DND-41 (cell line): ENCODE results near the gene MT1G.
"Not testable (repeated sequence)": the region's sequence is repeated elsewhere in the genome, so short reads cannot be mapped to it uniquely, and the experiment has no call there.

Source experiments
- ATAC-seq: fragments of 200-7000 bp; cut with Tn5 transposase; 3 replicates; pipeline ENCODE4 v1.9.1; 2021; ENCODE audit warnings: low read depth; ENCODE audit not compliant: insufficient read depth
- DNase-seq: peaks from one replicate; pipeline ENCODE4 v3.0.0-alpha.2; 2020
- H2AFZ ChIP-seq: 2 replicates; pipeline ENCODE4 v1.6.0; 2012; ENCODE audit warnings: low read depth, low read length
- H3K27ac ChIP-seq: 2 replicates; pipeline ENCODE4 v1.5.1; 2012; ENCODE audit warnings: low read length, inconsistent platforms
- H3K27me3 ChIP-seq: fragments of 200-600 bp; sonication (generic); 2 replicates; pipeline ENCODE4 v1.6.0; 2012; ENCODE audit warnings: low read length, mild to moderate bottlenecking, inconsistent platforms; ENCODE audit not compliant: insufficient read depth, poor library complexity
- H3K36me3 ChIP-seq: 2 replicates; pipeline ENCODE4 v1.5.1; 2012; ENCODE audit warnings: low read length, inconsistent platforms; ENCODE audit not compliant: insufficient read depth
- H3K4me1 ChIP-seq: 2 replicates; pipeline ENCODE4 v1.5.1; 2012; ENCODE audit warnings: mild to moderate bottlenecking, low read length; ENCODE audit not compliant: insufficient read depth
- H3K4me2 ChIP-seq: 2 replicates; pipeline ENCODE4 v1.6.0; 2012; ENCODE audit warnings: mild to moderate bottlenecking, moderate library complexity, low read length, inconsistent platforms; ENCODE audit not compliant: insufficient read depth
- H3K4me3 ChIP-seq, 2 experiments: fragments of 200-600 bp in 1 of 2; shearing (Covaris generic) in 1 of 2; 2 replicates each; pipeline ENCODE4 v1.5.1; 2012 to 2016; ENCODE audit warnings: inconsistent platforms in 2 of 2, low read length in 2 of 2, mild to moderate bottlenecking in 2 of 2, low read depth in 1 of 2, moderate library complexity in 1 of 2
- H3K79me2 ChIP-seq: 2 replicates; pipeline ENCODE4 v1.6.0; 2012; ENCODE audit warnings: low read length, inconsistent platforms; ENCODE audit not compliant: insufficient read depth
- H3K9ac ChIP-seq: 2 replicates; pipeline ENCODE4 v1.6.0; 2012; ENCODE audit warnings: low read depth, mild to moderate bottlenecking, inconsistent platforms, low read length, moderate library complexity
- H3K9me3 ChIP-seq: 2 replicates; pipeline ENCODE4 v1.5.1; 2012; ENCODE audit warnings: low read length, moderate library complexity, mild to moderate bottlenecking, inconsistent platforms; ENCODE audit not compliant: insufficient read depth, severe bottlenecking
- H4K20me1 ChIP-seq: 2 replicates; pipeline ENCODE4 v1.6.0; 2012; ENCODE audit warnings: low read length; ENCODE audit not compliant: insufficient read depth
- EZH2 ChIP-seq: IDR thresholded peaks from 3 replicates; pipeline ENCODE4 v1.6.1; 2012; ENCODE audit warnings: borderline replicate concordance, low read depth, mild to moderate bottlenecking, moderate library complexity, low read length, inconsistent platforms; ENCODE audit not compliant: severe bottlenecking
- TF ChIP-seq, protein P1 (sequence below): IDR thresholded peaks from 2 replicates; pipeline ENCODE4 v1.5.1; 2012; ENCODE audit warnings: borderline replicate concordance, low read length, moderate library complexity, mild to moderate bottlenecking; ENCODE audit not compliant: poor library complexity, severe bottlenecking; ENCODE audit errors: extremely low read depth

MT1G gene

DNA sequence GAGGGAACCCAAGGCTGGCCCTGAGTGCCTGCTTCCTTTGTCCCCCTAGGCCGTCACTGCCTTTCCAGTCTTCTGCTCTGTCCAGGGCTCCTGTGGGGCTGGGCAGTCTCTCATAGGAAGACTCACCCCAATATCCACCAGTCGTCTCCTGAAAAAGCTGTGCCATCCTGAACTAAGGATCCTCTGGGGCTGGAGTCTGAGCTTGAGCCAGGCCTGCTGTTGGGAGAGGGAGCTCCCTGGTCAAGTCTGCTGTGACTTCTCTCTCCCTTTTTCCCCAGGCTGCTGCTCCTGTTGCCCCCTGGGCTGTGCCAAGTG, 2.7 kb upstream of the MT1G start:
- ATAC-seq: no peak
- Histone ChIP-seq H3K27me3 (peaks cover 40% of the 10 kb centered on the region), H3K4me2 (no peak overlapping the region)

DNA sequence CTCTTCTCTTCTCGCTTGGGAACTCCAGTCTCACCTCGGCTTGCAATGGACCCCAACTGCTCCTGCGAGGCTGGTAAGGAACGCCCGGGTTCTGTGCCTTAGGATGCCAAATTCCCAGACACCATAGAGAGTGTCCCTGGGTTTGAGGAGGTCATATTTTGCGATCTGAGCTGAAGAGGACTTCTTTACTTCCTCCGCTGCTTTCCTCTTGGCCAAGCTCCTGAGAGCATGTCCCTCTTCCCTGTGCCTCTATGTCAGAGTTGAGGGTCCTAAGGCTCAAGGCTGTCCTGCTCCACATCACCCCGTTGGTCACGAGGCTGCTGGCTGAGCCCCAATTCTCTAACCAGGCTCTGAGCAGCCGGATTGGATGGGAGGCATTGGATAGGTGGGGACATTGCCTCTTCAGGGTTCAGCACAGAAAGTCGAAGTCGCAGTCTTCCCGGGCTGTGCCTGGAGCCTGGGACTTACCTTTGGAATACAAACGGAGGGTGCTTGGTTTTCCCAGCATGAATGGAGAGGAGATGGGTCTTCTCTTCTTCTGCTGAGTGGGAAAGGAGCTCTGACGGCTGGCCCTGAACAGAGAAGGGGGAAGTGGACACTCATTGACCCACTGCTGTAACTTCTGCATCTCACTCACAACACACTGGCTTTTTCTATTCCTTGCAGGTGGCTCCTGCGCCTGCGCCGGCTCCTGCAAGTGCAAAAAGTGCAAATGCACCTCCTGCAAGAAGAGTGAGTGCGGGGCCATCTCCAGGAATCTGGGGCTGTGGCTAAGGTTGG, 2.2 kb upstream of the MT1G start:
- no peak overlapping the region for H3K4me3 ChIP-seq
- H2AFZ ChIP-seq: no peak overlapping the region
- H3K9ac ChIP-seq: no peak overlapping the region
- H3K79me2 ChIP-seq: no peaks in the 10 kb centered on the region
- no peaks in the 10 kb centered on the region for H4K20me1 ChIP-seq
- H3K27me3 ChIP-seq: peaks cover 40% of the 10 kb centered on the region
- no peak overlapping the region for H3K27ac ChIP-seq
- no peaks in the 10 kb centered on the region for H3K4me1 ChIP-seq
- no peak for DNase-seq
- no peak overlapping the region for H3K4me2 ChIP-seq
- H3K36me3 ChIP-seq: no peaks in the 10 kb centered on the region
- TF ChIP-seq, protein P1, sequence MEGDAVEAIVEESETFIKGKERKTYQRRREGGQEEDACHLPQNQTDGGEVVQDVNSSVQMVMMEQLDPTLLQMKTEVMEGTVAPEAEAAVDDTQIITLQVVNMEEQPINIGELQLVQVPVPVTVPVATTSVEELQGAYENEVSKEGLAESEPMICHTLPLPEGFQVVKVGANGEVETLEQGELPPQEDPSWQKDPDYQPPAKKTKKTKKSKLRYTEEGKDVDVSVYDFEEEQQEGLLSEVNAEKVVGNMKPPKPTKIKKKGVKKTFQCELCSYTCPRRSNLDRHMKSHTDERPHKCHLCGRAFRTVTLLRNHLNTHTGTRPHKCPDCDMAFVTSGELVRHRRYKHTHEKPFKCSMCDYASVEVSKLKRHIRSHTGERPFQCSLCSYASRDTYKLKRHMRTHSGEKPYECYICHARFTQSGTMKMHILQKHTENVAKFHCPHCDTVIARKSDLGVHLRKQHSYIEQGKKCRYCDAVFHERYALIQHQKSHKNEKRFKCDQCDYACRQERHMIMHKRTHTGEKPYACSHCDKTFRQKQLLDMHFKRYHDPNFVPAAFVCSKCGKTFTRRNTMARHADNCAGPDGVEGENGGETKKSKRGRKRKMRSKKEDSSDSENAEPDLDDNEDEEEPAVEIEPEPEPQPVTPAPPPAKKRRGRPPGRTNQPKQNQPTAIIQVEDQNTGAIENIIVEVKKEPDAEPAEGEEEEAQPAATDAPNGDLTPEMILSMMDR: no peak
- no peak for TF ChIP-seq EZH2
- ATAC-seq: no peak
- no peaks in the 10 kb centered on the region for H3K9me3 ChIP-seq

More for the DNA sequence above, 2.7 kb upstream of the MT1G start:
- H3K4me1 ChIP-seq: no peaks in the 10 kb centered on the region
- H3K9me3 ChIP-seq: no peaks in the 10 kb centered on the region
- no peaks in the 10 kb centered on the region for H4K20me1 ChIP-seq
- H3K79me2 ChIP-seq: no peaks in the 10 kb centered on the region
- no peak overlapping the region for H3K9ac ChIP-seq
- TF ChIP-seq, protein P1: no peak
- no peak for TF ChIP-seq EZH2
- H3K4me3 ChIP-seq: no peak overlapping the region
- no peak overlapping the region for H2AFZ ChIP-seq
- no peak overlapping the region for H3K27ac ChIP-seq
- no peak for DNase-seq
- H3K36me3 ChIP-seq: no peaks in the 10 kb centered on the region

- H3K27ac ChIP-seq: no peak within 1 kb of the TSS
- H3K36me3 ChIP-seq: no peaks in the 10 kb centered on the region
- no peak within 1 kb of the TSS for H3K9ac ChIP-seq
- ATAC-seq (no peak), DNase-seq (no peak)
- peaks cover 44% of the 10 kb centered on the region for H3K27me3 ChIP-seq
- no peaks in the 10 kb centered on the region for H4K20me1 ChIP-seq
- H3K79me2 ChIP-seq: no peaks in the 10 kb centered on the region
- H3K9me3 ChIP-seq: no peaks in the 10 kb centered on the region
- TF ChIP-seq EZH2: no peak
- TF ChIP-seq, protein P1: no peak
- H3K4me3 ChIP-seq: no peak within 1 kb of the TSS
- no peak within 1 kb of the TSS for H2AFZ ChIP-seq
- no peaks in the 10 kb centered on the region for H3K4me1 ChIP-seq
- no peak within 1 kb of the TSS for H3K4me2 ChIP-seq
These were observed 1.4 kb upstream of the MT1G start, which contains the start of gene MT1H for GRCh38 chr16:56669005-56669839. TSS of gene MT1H (plus strand) at chr16:56669814. CDS start at chr16:56669885, 71 bp downstream.

DNA sequence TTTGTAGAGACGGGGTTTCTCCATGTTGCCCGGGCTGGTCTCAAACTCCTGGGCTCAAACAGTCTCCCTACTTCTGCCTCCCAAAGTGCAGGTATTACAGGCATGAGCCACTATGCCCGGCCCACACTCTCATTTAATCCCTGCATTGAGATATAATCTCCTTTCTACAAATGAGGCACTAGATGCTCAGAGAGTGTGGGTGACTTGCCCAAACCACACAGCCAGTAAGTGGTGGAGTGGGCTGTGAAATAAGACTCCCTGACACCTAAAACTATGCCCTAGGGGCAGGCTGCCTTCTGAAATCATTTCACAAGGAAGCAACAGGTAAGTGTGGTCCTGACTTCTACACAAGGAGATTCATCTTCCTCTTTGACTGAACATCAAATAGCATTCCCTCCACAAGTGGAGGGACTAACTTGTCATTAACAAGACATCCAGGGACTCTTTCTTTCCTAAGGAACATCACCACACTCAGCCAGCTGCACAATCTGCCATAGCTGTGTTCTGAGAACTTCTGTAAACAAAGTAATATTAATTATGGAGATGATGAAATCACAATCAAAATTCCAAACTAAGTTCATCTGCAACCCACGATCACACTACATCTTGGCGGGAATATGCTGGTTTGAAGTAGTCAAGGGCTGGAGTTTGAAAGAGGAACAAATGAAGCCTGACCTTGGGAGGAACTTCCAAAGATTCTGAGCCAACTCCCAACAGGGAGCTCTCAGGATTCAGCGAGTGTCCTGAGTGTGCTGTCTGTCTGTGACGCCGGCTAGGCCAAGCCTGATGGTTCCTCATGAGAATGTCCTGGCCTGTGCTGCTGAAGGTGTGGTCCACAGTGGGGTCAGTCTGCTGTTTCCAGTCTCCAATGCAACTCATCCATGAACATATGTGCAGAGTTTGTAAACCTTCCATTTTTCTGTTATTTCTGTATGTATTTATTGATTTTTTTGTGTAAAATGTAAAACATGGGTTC, 2.3 kb downstream of the MT1G start:
- not testable (repeated sequence) for H3K9me3 ChIP-seq, H3K79me2 ChIP-seq, H3K36me3 ChIP-seq, DNase-seq, ATAC-seq, H2AFZ ChIP-seq, H3K4me2 ChIP-seq, H3K4me1 ChIP-seq, H3K9ac ChIP-seq, H3K27ac ChIP-seq, H4K20me1 ChIP-seq, H3K4me3 ChIP-seq
- peaks cover 56% of the 10 kb centered on the region for H3K27me3 ChIP-seq
